HG02759 (cell line): ENCODE data around the gene DGKD.
"Not testable (repeated sequence)": the region's sequence is repeated elsewhere in the genome, so short reads cannot be mapped to it uniquely, and the experiment has no call there.

Experiments
- ATAC-seq: cut with Tn5 transposase; IDR thresholded peaks from one replicate; pipeline ENCODE4 v1.9.1; 2021; ENCODE audit warnings: mild to moderate bottlenecking, moderate library complexity; ENCODE audit not compliant: unreplicated experiment

Gene DGKD

DNA sequence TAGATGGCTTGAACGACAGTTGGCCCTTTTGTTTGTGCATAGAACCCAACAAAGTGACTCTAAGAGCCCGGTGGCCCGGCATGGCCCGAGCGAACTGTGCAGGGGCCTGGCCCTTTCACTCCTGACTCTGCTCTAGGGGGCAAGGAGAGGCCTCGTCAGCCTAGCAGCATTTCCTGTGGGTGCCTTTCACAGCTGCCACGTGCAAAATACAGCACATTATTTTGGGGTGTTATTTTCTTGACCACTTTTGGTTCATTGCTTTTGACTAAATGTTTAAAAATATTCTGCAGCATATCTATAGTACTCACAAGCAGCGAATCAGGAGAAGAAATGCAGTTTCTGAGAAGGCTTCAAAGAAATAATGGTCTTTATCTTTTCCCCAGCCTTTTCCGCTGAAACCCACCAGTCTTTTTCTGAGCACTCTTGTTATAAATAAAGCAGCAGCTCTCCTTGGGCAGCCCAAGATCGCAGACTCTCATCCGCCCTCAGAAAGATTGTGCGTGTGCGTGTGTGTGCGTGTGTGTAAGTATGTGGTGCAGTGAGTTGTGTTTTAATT, 31.3 kb downstream of the DGKD start:
- peak; percentile 67 for ATAC-seq

GRCh38 chr2:233386382-233387041, 32.2 kb downstream of the DGKD start:
- ATAC-seq, result no peak

- no peak for ATAC-seq
Measured at GRCh38 chr2:233387225-233387624, 32.9 kb downstream of the DGKD start.

- ATAC-seq, result no peak
Measured at GRCh38 chr2:233387667-233388528, 33.6 kb downstream of the DGKD start.

GRCh38 chr2:233389601-233390125, 35.4 kb downstream of the DGKD start:
- ATAC-seq, result no peak

DNA sequence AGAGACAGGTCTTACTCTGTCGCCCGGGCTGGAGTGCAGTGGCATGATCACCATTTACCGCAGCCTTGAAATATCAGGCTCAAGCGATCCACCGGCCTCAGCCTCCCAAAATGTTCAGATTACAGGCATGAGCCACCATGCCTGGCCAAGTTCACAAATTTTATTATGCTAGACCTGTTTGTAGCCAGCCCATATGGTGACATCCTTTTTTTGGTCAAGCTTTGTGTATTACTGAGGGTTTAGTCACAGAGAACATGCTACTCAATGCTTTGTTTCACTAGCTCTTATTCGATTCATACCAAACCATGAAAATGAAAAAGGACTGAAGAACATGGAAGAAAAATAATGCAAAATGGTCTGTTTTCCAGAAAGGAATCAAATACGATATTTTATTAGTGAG, 41.4 kb downstream of the DGKD start:
- no peak for ATAC-seq

GRCh38 chr2:233396726-233397665, 42.7 kb downstream of the DGKD start:
- not testable (repeated sequence) for ATAC-seq

DNA sequence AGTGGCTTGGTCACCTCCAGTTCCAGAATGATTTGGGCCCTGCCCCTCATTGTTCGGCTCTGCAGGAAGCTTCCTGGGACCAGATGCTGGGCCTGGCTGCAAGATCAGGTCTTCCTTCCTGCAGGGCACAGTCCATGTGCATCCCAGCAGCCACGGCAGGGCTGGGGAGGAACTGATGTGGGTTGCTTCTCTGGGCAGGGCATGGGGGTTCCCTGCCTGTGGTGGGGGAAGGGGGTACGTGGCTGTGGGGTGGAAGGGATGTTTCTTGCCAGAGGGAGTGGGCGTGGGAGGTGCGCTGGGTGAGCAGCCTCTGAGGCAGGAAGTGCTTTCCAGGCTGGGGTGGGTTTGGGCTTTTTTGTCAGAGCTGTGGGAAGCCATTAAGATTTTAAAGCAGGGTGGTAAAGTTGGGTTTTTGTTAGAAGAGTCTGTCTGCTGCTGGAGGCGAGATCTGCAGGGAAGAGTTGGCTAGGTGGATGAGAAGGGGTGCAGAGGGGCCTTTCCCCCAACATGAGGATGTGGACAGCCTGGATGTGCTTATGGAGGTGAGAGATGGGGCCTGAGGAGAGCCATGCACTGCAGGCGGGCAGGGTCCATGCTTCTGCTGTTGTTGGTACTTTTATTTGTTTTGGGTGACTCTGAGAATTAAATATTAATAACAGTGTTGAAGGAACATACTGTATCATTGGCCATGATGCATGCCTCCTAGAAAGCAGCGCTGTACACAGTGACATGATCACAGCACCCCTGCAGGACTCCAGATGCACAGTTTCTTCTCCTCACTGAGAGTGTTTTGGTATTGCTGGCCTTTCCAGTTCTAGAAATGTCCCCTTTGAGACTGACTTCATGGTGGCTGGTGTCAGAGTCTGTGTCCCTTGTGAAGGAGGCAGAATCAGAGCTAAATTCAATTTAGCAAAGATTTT, 45.3 kb downstream of the DGKD start:
- no peak for ATAC-seq

DNA sequence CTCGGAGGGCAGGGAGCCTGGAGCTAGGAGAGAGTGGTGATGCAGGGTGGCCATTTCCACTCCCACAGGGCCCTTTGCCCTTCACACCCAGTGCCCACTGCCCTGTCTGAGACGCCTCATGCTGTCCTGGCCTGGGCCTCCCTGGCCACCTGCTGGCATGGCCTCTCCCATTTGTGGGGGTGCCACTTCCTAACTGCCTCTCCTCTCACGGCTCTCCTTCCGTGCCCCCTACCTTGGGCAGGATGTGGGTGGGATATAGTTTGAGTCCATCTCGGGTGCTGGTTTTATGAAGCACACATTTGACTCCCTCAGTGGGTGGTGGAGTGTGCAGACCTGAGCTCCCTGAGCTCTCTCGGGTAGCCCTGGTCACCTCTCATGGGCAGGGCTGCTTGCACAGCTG, 46.0 kb downstream of the DGKD start:
- no peak for ATAC-seq

DNA sequence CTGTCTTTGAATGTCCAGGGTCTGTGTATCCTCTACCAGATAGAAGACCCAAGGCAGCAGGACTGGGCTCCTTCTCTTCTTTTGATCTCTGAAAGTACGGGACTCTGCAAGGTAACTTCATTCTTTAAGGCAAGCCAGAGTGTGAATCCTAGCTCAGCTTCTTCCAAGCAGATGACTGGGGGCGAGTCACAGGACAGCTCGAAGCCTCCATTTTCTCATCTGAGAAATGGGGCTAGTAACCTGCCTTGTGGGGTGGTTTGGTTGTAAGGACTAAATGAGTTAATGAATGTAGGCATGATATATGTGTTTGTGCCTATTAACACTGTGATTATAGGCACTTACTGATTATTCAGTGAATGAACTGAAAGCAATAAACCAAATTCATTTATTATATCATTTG, 46.7 kb downstream of the DGKD start:
- no peak for ATAC-seq

DNA sequence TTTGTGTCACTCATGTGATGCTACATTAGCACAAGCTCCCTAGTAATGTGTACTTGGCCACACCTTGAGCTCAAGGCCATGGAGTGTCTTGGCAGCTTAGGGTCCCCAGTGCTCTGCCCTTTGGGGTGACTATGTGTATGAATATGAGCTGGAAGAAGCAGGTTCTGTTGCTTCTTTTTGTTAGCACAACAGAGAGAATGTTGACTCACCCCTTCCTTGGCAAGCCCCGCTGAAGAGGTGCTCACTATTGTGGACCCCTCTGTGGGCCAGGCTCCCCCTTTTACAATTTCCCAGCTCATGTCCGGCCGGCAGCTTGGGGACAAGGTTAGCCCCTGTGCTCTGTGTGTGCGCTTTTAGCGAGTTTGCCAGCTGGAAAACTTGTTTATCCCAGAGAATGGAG, 48.1 kb downstream of the DGKD start:
- no peak for ATAC-seq

- no peak for ATAC-seq
Measured at GRCh38 chr2:233402789-233403188, 48.5 kb downstream of the DGKD start.

GRCh38 chr2:233404222-233404621, 49.9 kb downstream of the DGKD start:
- ATAC-seq, result peak; percentile 66

DNA sequence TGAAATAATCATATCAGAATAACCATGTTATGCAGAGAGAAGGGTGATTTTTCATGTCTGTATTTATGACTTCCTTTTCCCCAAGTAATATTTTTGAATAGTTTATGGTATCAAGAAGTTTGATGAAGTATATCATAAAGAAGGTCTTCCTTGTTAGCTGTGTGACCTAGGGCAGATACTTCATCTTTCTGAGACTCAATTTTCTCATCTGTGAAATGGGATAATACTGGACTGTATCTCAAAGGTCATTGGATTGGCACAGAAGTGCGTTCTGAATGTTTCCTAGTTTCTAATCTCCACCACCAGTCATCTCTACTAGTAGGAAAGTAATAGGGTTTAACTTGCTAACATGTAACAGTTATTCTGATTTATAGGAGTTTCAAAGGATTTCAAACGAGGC, 52.6 kb downstream of the DGKD start:
- ATAC-seq, result no peak

DNA sequence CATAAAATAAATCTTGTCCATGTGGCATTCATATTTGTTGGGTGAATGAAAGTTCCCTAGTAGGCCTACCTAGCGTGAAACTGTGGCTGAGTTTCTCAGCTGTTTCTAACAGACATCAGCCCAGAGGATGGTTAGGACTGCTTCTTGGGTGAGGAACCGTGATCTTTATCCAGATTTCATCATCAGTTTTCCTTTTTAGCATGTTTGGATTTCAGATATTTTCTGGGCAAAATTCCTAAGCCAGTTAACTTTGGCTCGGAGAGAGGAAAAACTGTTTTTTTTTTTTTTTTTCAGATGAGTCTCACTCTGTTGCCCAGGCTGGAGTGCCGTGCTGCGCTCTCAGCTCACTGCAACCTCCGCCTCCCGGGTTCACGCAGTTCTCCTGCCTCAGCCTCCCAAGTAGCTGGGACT, 53.5 kb downstream of the DGKD start:
- no peak for ATAC-seq

DNA sequence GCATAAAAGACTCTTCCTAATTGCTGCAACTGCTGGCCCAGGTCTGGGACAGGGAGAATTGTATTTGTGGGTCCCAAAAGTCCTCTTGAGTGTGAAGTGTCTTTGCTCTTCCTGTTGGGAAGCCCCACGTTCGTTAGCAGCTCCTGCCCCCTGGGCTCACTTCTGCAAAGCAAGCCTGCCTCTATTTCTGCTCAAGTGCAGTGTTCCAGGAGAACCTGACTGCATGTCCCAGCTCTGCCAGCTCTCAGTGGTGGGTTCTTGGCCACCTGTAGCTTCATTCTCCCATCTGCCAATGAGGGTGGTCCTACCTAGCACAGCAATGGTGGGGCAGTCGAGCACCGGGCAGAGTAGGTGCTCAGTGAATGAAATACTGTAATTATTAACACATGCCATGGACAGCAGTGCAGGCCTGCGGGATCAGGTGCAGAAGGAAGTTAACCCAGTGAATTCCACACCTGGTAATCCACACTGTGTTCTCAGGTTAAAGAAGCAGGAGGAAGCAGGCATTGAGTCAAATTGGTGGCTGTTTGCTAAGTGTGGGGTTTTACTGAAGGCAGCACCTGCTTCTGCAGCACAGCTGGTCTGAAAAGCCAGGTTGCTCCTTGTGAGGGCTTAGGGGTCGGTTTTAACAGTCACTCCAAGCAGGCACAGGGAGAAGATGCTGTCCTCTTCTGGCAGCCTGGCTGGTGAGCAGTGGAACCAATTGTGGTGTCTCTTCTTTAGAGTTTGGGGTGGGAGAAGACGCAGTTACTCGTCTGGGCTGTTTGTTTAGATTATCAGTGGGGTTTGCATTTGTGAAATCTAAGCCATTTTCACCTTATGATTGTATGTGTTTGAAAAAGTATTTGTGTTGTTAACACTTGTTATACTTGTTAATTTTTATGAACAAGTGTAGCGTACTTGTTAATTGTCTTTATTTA, 54.3 kb downstream of the DGKD start:
- ATAC-seq, result no peak

GRCh38 chr2:233409286-233409991, 55.1 kb downstream of the DGKD start:
- no peak for ATAC-seq

GRCh38 chr2:233410196-233410760, 56.0 kb downstream of the DGKD start:
- ATAC-seq, result no peak
